SJCRH30 (cell line): ENCODE results near the gene PRRC2A. TPM values are rescaled to one million over a fixed set of nuclear protein-coding genes. Genes with fewer than 3 reads are reported as not detected.

ENCODE experiments used
- DNase-seq, 2 experiments: peaks; one replicate each; pipeline ENCODE4 v3.0.0-alpha.2; 2015 to 2020
- H3K27ac ChIP-seq: fragments of 250-450 bp; sonication (Bioruptor Pico); 2 replicates; pipeline ENCODE4 v1.5.1; 2020; ENCODE audit warnings: mild to moderate bottlenecking, moderate library complexity
- H3K27me3 ChIP-seq: fragments of 250-450 bp; sonication (Bioruptor Pico); 2 replicates; pipeline ENCODE4 v1.5.1; 2020; ENCODE audit warnings: mild to moderate bottlenecking, moderate library complexity
- H3K36me3 ChIP-seq: fragments of 250-450 bp; sonication (Bioruptor Pico); 2 replicates; pipeline ENCODE4 v1.5.1; 2020; ENCODE audit warnings: mild to moderate bottlenecking, moderate library complexity
- H3K4me1 ChIP-seq: fragments of 250-450 bp; sonication (Bioruptor Pico); 2 replicates; pipeline ENCODE4 v1.5.1; 2020; ENCODE audit warnings: mild to moderate bottlenecking, moderate library complexity
- H3K4me3 ChIP-seq: fragments of 250-450 bp; sonication (Bioruptor Pico); 2 replicates; pipeline ENCODE4 v1.5.1; 2020; ENCODE audit warnings: mild to moderate bottlenecking, moderate library complexity
- H3K9me3 ChIP-seq: fragments of 250-450 bp; sonication (Bioruptor Pico); replicated peaks from 2 replicates; pipeline ENCODE4 v1.5.1; 2020; ENCODE audit warnings: mild to moderate bottlenecking, moderate library complexity
- total RNA-seq: library from RNA; depleted of rRNA; stranded (reverse); fragments of >200 nt; shearing (Covaris generic); gene quantifications from 2 replicates; pipeline ENCODE4 v1.2.3, GENCODE V29; 2014; rRNA removed

Gene PRRC2A
- total RNA-seq = 98.7 and 109 TPM in 2 replicates

GRCh38 chr6:31620586-31621319 lies at the start of gene PRRC2A:
TSS of gene PRRC2A (plus strand) at chr6:31620715. CDS start at chr6:31622790, 2,075 bp downstream.
- Histone ChIP-seq H3K27ac (peak within 1 kb of the TSS; percentile 91), H3K4me1 (no peaks in the 10 kb centered on the region), H3K27me3 (no peaks in the 10 kb centered on the region), H3K36me3 (peaks cover 36% of the 10 kb centered on the region), H3K9me3 (no peaks in the 10 kb centered on the region), H3K4me3 (peak within 1 kb of the TSS; percentile 95)
- DNase-seq = peak; percentile 82 to 84

DNA sequence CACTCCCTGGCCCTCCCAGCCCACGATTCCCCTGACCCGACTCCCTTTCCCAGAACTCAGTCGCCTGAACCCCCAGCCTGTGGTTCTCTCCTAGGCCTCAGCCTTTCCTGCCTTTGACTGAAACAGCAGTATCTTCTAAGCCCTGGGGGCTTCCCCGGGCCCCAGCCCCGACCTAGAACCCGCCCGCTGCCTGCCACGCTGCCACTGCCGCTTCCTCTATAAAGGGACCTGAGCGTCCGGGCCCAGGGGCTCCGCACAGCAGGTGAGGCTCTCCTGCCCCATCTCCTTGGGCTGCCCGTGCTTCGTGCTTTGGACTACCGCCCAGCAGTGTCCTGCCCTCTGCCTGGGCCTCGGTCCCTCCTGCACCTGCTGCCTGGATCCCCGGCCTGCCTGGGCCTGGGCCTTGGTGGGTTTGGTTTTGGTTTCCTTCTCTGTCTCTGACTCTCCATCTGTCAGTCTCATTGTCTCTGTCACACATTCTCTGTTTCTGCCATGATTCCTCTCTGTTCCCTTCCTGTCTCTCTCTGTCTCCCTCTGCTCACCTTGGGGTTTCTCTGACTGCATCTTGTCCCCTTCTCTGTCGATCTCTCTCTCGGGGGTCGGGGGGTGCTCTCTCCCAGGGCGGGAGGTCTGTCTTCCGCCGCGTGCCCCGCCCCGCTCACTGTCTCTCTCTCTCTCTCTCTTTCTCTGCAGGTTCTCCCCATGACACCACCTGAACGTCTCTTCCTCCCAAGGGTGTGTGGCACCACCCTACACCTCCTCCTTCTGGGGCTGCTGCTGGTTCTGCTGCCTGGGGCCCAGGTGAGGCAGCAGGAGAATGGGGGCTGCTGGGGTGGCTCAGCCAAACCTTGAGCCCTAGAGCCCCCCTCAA lies 48.2 kb upstream of the PRRC2A start, which contains the start of gene LTA:
TSS of gene LTA (plus strand) at position 249 of the 871 bp plus-strand sequence. CDS start at position 703, 454 bp downstream.
- no peak within 1 kb of the TSS for H3K4me3 ChIP-seq
- H3K27me3 ChIP-seq = peaks cover 14% of the 10 kb centered on the region; the same call in 1 of the 2 replicates
- no peaks in the 10 kb centered on the region for H3K4me1 ChIP-seq
- no peak for DNase-seq
- no peaks in the 10 kb centered on the region for H3K36me3 ChIP-seq
- no peaks in the 10 kb centered on the region for H3K9me3 ChIP-seq
- no peak within 1 kb of the TSS for H3K27ac ChIP-seq

- H3K9me3 ChIP-seq = no peaks in the 10 kb centered on the region
- H3K36me3 ChIP-seq = no peaks in the 10 kb centered on the region
- H3K4me1 ChIP-seq = no peaks in the 10 kb centered on the region
- peaks cover 14% of the 10 kb centered on the region; the same call in 1 of the 2 replicates for H3K27me3 ChIP-seq
- H3K4me3 ChIP-seq = no peak overlapping the region
- no peak overlapping the region for H3K27ac ChIP-seq
- DNase-seq = no peak
These were observed 47.0 kb upstream of the PRRC2A start for GRCh38 chr6:31573239-31574105.

DNA sequence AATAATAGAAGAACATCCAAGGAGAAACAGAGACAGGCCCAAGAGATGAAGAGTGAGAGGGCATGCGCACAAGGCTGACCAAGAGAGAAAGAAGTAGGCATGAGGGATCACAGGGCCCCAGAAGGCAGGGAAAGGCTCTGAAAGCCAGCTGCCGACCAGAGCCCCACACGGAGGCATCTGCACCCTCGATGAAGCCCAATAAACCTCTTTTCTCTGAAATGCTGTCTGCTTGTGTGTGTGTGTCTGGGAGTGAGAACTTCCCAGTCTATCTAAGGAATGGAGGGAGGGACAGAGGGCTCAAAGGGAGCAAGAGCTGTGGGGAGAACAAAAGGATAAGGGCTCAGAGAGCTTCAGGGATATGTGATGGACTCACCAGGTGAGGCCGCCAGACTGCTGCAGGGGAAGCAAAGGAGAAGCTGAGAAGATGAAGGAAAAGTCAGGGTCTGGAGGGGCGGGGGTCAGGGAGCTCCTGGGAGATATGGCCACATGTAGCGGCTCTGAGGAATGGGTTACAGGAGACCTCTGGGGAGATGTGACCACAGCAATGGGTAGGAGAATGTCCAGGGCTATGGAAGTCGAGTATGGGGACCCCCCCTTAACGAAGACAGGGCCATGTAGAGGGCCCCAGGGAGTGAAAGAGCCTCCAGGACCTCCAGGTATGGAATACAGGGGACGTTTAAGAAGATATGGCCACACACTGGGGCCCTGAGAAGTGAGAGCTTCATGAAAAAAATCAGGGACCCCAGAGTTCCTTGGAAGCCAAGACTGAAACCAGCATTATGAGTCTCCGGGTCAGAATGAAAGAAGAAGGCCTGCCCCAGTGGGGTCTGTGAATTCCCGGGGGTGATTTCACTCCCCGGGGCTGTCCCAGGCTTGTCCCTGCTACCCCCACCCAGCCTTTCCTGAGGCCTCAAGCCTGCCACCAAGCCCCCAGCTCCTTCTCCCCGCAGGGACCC lies 46.1 kb upstream of the PRRC2A start:
- no peak overlapping the region for H3K4me3 ChIP-seq
- H3K36me3 ChIP-seq = no peaks in the 10 kb centered on the region
- no peaks in the 10 kb centered on the region for H3K9me3 ChIP-seq
- H3K27me3 ChIP-seq = peaks cover 14% of the 10 kb centered on the region; the same call in 1 of the 2 replicates
- H3K27ac ChIP-seq = no peak overlapping the region
- DNase-seq = no peak
- no peaks in the 10 kb centered on the region for H3K4me1 ChIP-seq

- Histone ChIP-seq H3K9me3 (no peaks in the 10 kb centered on the region), H3K27me3 (peaks cover 14% of the 10 kb centered on the region; the same call in 1 of the 2 replicates), H3K27ac (no peak within 1 kb of the TSS), H3K4me1 (no peaks in the 10 kb centered on the region), H3K36me3 (no peaks in the 10 kb centered on the region), H3K4me3 (no peak within 1 kb of the TSS)
- DNase-seq = no peak
These were observed 45.1 kb upstream of the PRRC2A start, which contains the start of gene TNF for GRCh38 chr6:31575335-31575901. TSS of gene TNF (plus strand) at chr6:31575565. CDS start at chr6:31575742, 177 bp downstream.

DNA sequence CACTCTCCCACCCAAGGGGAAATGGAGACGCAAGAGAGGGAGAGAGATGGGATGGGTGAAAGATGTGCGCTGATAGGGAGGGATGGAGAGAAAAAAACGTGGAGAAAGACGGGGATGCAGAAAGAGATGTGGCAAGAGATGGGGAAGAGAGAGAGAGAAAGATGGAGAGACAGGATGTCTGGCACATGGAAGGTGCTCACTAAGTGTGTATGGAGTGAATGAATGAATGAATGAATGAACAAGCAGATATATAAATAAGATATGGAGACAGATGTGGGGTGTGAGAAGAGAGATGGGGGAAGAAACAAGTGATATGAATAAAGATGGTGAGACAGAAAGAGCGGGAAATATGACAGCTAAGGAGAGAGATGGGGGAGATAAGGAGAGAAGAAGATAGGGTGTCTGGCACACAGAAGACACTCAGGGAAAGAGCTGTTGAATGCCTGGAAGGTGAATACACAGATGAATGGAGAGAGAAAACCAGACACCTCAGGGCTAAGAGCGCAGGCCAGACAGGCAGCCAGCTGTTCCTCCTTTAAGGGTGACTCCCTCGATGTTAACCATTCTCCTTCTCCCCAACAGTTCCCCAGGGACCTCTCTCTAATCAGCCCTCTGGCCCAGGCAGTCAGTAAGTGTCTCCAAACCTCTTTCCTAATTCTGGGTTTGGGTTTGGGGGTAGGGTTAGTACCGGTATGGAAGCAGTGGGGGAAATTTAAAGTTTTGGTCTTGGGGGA lies 44.4 kb upstream of the PRRC2A start:
- DNase-seq = peak; percentile 7 to 21
- no peak overlapping the region for H3K27ac ChIP-seq
- H3K9me3 ChIP-seq = no peaks in the 10 kb centered on the region
- H3K36me3 ChIP-seq = no peaks in the 10 kb centered on the region
- H3K4me1 ChIP-seq = no peaks in the 10 kb centered on the region
- peaks cover 14% of the 10 kb centered on the region; the same call in 1 of the 2 replicates for H3K27me3 ChIP-seq
- no peak overlapping the region for H3K4me3 ChIP-seq

- Histone ChIP-seq H3K27me3 (peaks cover 5% of the 10 kb centered on the region; the same call in 1 of the 2 replicates), H3K27ac (no peak overlapping the region), H3K4me1 (no peaks in the 10 kb centered on the region), H3K9me3 (no peaks in the 10 kb centered on the region), H3K36me3 (no peaks in the 10 kb centered on the region), H3K4me3 (no peak overlapping the region)
- DNase-seq = no peak
These were observed 43.5 kb upstream of the PRRC2A start for GRCh38 chr6:31576897-31577578.

DNA sequence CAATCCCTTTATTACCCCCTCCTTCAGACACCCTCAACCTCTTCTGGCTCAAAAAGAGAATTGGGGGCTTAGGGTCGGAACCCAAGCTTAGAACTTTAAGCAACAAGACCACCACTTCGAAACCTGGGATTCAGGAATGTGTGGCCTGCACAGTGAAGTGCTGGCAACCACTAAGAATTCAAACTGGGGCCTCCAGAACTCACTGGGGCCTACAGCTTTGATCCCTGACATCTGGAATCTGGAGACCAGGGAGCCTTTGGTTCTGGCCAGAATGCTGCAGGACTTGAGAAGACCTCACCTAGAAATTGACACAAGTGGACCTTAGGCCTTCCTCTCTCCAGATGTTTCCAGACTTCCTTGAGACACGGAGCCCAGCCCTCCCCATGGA lies 42.9 kb upstream of the PRRC2A start:
- Histone ChIP-seq H3K4me1 (no peaks in the 10 kb centered on the region), H3K27ac (no peak overlapping the region)

DNA sequence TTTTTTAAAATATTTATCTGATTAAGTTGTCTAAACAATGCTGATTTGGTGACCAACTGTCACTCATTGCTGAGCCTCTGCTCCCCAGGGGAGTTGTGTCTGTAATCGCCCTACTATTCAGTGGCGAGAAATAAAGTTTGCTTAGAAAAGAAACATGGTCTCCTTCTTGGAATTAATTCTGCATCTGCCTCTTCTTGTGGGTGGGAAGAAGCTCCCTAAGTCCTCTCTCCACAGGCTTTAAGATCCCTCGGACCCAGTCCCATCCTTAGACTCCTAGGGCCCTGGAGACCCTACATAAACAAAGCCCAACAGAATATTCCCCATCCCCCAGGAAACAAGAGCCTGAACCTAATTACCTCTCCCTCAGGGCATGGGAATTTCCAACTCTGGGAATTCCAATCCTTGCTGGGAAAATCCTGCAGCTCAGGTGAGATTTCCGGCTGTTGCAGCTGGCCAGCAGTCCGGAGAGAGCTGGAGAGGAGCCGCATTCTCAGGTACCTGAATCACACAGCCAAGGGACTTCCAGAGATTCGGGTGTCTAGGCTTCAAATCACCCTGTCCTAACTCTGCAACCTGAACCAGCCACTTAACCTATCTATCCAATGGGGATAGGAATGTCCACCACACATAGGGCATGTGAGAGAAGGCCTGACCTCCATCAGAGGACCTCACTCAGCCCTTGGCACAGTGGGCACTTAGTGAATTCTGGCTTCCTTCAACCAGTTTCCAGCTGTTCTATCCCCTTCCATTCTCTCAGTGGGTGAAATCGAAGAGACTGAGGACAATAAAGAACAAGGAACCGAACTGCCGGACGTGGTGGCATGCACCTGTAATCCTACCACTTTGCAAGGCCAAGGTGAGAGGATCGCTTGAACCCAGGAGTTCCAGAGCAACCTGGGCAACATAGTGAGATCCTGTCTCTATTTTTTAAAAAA lies 42.1 kb upstream of the PRRC2A start:
- no peaks in the 10 kb centered on the region for H3K4me1 ChIP-seq
- H3K9me3 ChIP-seq = no peaks in the 10 kb centered on the region
- no peaks in the 10 kb centered on the region for H3K36me3 ChIP-seq
- H3K4me3 ChIP-seq = no peak overlapping the region
- no peaks in the 10 kb centered on the region; the same call in 1 of the 2 replicates for H3K27me3 ChIP-seq
- no peak for DNase-seq
- no peak overlapping the region for H3K27ac ChIP-seq

More for the DNA sequence above, 42.9 kb upstream of the PRRC2A start:
- Histone ChIP-seq H3K36me3 (no peaks in the 10 kb centered on the region), H3K4me3 (no peak overlapping the region), H3K9me3 (no peaks in the 10 kb centered on the region), H3K27me3 (peaks cover 2% of the 10 kb centered on the region; the same call in 1 of the 2 replicates)
- no peak for DNase-seq

GRCh38 chr6:31579119-31579505 lies 41.4 kb upstream of the PRRC2A start:
- Histone ChIP-seq H3K27me3 (no peaks in the 10 kb centered on the region; the same call in 1 of the 2 replicates), H3K27ac (no peak overlapping the region), H3K4me3 (no peak overlapping the region), H3K36me3 (no peaks in the 10 kb centered on the region), H3K9me3 (no peaks in the 10 kb centered on the region), H3K4me1 (no peaks in the 10 kb centered on the region)
- DNase-seq = no peak
